Measurements from ENCODE around the gene GALNT18.

The GALNT18 gene

GRCh38 chr11:11622772-11623171 is 967 bp upstream of the GALNT18 start:
- DNase-seq: no peak

DNA sequence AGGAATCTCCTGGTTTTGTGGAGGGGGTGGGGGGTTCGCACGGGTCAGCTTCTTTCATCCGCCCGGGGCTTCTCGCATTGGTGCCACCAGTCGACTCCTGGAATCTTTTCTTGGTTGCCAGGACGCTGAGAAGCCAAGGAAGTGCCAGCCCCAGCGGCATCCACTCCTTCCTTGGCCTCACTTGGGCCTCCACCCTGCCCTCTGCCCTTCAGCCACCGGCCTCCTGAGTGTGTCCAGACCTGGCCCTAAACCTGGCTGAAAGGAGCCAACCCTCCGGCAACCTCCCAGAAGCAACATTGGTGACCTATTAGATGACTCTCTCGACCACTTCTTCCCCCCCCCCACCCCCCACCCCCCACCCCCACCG is 518 bp upstream of the GALNT18 start:
- no peak for DNase-seq

GRCh38 chr11:11620921-11621572 is 758 bp downstream of the GALNT18 start:
- no peak for DNase-seq

GRCh38 chr11:11620173-11620920 is 1.5 kb downstream of the GALNT18 start:
- DNase-seq: no peak

DNA sequence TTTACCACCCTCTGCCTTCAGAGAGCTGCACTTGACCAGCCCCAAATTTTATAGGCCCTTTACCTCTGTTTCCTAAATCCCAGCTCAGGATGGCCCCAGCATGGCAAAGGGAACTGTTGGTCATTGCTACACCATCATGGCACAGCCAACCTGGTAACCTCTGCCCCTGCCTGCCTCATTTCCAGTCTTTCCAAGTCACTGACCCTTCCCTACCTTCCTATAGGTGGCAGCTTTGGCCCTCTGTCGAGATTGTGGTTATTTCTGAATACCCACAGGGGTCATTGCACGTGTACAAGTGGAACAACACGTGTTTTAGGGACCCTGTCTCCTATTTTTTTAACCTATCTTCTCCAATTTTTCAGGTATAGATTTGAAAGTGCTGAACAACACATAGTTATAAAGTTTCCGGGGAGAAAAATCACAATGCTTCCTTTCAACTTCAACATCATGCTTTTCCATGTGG is 2.8 kb downstream of the GALNT18 start:
- no peak for DNase-seq

GRCh38 chr11:11615086-11615485 is 6.7 kb downstream of the GALNT18 start:
- no peak for DNase-seq

GRCh38 chr11:11612439-11612838 is 9.4 kb downstream of the GALNT18 start:
- no peak for DNase-seq

DNA sequence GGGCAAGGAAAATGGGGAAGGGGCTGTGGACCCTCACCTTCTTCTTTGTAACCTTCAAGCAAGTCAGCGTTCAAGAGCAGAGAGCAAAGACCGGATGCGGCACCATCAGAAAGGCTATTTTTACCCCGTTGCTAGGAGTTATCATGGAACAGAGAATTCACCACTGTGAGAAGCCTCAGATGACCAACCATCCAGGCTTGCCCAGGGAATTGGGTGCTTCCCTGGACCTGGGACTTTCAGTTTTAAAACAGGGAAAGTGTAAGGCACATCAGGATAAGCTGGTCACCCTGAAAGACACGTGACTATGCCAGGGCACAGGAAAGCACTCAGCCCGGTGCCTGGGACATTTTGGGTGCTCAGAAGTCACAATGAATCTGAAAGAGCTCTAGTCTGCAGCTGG is 10.4 kb downstream of the GALNT18 start:
- no peak for DNase-seq

GRCh38 chr11:11608783-11609232 is 13.0 kb downstream of the GALNT18 start:
- DNase-seq: no peak

- no peak for DNase-seq
Measured at GRCh38 chr11:11607772-11608171, 14.0 kb downstream of the GALNT18 start.

DNA sequence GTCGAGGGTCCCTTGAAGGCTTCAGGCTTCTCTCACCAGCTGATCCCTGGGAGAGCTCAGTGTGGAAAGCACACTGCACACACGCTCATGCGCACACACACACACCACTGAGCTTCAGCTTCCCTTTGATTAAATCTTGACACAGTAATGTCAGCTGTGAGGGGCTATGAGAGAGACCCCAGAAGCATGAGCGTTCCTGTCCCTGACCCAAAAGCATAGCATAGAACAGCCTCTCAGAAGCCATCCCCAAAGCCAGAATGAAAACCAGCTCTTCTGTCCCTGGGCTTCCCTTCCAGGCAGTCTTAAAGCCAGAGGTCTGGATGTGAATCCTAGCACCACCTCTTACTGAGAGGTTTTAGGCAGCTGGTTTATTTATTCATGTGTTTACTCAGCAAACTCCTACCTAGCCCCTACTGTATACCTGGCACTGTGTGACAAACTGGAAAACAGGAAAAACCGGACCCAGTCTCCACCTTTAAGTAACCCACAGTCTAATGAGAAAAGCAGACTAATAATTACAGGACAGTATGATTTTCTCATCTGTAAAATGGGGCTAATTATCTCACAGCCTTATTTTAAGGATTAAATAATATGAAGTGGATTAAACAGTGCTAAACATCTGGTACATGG is 15.9 kb downstream of the GALNT18 start:
- no peak for DNase-seq

DNA sequence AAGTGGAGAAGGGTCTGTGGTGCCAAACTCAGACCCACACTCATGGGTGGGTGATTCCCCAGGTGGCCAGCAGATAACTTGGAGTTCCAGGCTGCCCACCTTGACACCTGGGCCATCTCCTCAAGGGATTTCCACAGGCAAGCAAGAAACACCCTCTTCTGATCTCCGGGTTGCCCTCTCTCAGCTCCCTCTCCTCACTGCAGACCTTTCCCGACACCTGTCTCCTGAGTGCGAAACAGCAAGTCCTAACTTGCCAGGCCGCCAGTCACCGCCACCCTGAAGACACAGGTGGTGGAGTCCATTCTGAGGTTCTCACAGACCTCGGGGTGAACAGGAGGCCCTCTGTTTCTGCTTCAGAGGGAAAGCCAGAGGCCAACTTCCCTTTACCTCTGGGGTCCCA is 16.6 kb downstream of the GALNT18 start:
- DNase-seq: no peak

DNA sequence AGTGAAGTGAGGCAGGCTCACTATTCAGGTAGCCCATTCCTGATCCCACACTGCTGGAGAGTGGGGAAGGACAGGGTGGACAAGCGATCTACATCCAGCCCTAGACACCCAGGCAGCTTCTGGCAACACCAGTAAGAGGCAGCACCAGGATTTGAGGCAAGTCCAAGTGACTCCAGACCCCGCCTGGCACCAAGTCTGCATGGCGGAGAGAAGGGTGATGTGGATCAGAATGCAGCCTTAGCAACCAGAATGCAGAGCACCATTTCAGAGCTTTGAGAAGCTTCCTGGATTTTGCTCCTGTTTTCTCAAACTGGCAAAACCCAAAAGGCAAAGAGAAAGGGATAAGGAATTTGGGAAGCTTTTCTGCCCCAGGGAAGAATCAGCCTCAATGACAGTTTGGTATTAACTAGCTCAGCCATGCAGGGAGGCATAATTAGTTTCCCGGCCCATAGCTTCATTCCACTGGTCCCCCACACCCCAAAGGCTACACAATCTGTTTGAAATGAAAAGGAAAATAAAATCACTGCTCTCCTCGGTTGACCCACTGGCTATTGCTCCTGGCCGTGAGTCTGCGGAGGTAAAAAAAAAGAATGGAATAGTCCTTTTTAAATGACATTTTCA is 17.3 kb downstream of the GALNT18 start:
- DNase-seq: no peak

DNA sequence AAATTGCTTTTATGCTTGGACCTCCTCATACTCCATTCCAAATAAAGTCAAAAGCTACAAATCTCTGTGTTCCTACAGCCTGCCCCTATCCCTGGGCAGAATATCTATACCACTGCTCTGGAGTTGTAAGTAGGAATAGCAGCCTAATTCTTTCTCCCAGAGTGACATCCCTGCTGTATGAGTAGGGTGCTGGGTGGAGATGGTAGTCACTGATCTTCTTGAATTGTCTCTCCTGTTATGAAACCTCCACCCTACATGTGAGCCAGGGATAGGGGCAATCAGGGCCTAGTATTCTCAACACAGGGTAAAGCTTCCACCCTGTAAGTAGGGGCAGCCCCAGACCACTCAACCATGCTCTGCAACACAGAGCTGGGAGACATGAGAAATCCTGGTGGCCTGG is 19.8 kb downstream of the GALNT18 start:
- no peak for DNase-seq

- DNase-seq: no peak
Measured at GRCh38 chr11:11600288-11600687, 21.5 kb downstream of the GALNT18 start.

DNA sequence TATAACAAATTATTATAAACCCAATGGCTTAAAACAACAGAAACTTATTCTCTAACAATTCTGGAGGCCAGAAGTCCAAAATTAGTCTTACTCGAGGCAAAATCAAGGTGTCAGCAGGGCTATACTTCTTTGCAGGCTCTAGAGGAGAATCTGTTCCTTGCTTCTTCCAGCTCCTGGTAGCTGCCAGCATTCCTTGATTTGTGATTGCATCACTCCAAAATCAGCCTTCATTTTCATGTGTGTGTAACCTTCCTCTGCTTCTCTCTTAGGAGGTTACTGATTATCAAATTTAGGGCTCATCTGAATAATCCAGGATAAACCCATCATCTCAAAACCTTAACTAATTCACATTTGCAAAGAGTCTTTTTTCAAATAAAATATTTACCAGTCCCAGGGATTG is 23.6 kb downstream of the GALNT18 start:
- no peak for DNase-seq

GRCh38 chr11:11594162-11594561 is 27.6 kb downstream of the GALNT18 start:
- DNase-seq: no peak

DNA sequence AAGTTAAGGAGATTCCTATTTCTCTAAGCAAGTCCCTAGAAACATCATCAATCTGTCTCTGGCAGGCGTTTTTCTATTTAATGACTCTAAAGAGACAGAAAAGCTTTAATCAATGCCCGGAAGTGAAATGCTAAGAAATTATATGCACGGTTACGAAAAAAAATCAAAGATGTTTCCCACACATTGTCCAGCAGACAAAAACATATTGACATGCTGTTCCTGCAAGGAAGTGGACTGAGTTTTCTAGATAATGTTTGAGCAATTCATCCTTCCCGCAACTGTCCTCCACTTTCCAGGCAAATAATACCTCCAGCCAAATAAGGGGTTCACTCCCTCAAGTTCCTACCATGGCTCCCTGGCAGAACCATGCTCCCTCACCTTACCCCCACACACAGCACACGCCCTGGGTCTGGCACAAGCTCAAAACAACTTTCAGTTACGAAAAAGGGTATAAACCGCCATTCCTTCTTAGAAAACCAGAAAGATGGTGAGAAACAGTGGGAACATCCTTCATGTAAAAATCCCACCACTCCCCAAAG is 29.6 kb downstream of the GALNT18 start:
- no peak for DNase-seq

- no peak for DNase-seq
Measured at GRCh38 chr11:11589437-11589836, 32.4 kb downstream of the GALNT18 start.

DNA sequence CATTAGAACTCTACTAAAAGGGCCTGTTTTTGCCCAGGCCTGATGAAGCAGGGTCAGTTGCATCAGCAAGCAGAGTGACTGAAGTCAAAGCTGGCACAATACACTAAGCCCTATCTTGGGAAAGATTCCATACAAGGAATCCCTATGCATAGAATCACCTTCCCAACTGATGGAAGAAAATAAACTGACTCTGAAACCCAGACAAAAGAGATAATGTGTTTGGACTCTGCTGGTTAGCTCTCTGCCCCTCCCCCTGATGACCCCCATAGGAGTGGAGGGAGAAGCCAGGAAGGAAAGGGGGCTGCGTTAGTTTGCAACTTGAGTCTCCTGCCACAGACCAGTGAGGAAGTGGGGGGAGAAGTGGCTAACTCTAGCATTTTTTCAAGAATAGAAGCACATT is 32.9 kb downstream of the GALNT18 start:
- no peak for DNase-seq

- no peak for DNase-seq
Measured at GRCh38 chr11:11588243-11588642, 33.6 kb downstream of the GALNT18 start.

- DNase-seq: no peak
Measured at GRCh38 chr11:11587122-11587521, 34.7 kb downstream of the GALNT18 start.

DNA sequence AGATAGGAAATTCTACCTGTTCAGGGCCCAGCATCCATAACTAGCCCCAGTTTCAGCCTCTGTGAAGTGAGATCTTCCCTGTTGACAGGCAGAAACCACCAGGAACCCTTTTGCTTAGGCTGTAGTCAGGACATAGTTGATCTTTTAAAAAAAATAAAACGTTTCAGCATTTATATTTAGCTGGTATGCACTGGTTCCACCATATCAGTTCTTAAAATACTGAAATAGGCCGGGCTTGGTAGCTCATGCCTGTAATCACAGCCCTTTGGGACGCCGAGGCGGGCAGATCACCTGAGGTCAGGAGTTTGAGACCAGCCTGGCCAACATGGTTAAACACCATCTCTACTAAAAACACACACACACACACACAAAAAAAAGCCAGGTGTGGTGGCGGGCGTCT is 35.3 kb downstream of the GALNT18 start:
- no peak for DNase-seq
